HepG2 (cell line): ENCODE results near the gene ROM1. TPM values are rescaled to one million over a fixed set of nuclear protein-coding genes. Genes with fewer than 3 reads are reported as not detected.

Source experiments
- CREB1 ChIP-seq, 2 experiments: fragments of 450-650 bp in 1 of 2; IDR thresholded peaks; 2 replicates each; pipeline ENCODE4 v1.6.1; 2016 to 2017; ENCODE audit warnings: control low read depth in 1 of 2, mild to moderate bottlenecking in 1 of 2, missing compliant biosample characterization in 1 of 2, missing genetic modification characterization in 1 of 2
- ELF4 ChIP-seq: sonication (generic); formaldehyde crosslinking; IDR thresholded peaks from 2 replicates; pipeline ENCODE4 v1.5.0; 2020; ENCODE audit warnings: missing genetic modification reagents, mild to moderate bottlenecking, moderate library complexity, borderline replicate concordance
- GABPB1 ChIP-seq: IDR thresholded peaks from 2 replicates; pipeline ENCODE4 v1.6.1; 2016; ENCODE audit warnings: mild to moderate bottlenecking, missing genetic modification reagents, moderate library complexity, missing compliant biosample characterization
- HDAC2 ChIP-seq: sonication (generic); formaldehyde crosslinking; IDR thresholded peaks from 2 replicates; pipeline ENCODE4 v1.4.0; 2020; ENCODE audit warnings: missing genetic modification reagents
- HIC2 ChIP-seq: sonication (generic); formaldehyde crosslinking; IDR thresholded peaks from 2 replicates; pipeline ENCODE4 v1.9.0; 2022; ENCODE audit warnings: low read depth, missing genetic modification reagents
- IKZF4 ChIP-seq: sonication (generic); formaldehyde crosslinking; IDR thresholded peaks from 2 replicates; pipeline ENCODE4 v1.5.1; 2020; ENCODE audit warnings: borderline replicate concordance, mild to moderate bottlenecking, low read depth, missing genetic modification reagents; ENCODE audit errors: not compliant biosample characterization
- KLF13 ChIP-seq: sonication (generic); formaldehyde crosslinking; IDR thresholded peaks from 2 replicates; pipeline ENCODE4 v1.4.0; 2020; ENCODE audit warnings: mild to moderate bottlenecking, missing genetic modification reagents
- KMT2B ChIP-seq: IDR thresholded peaks from 2 replicates; pipeline ENCODE4 v1.6.1; 2016; ENCODE audit warnings: missing genetic modification reagents, missing compliant biosample characterization
- NFATC3 ChIP-seq: sonication (generic); formaldehyde crosslinking; IDR thresholded peaks from 2 replicates; pipeline ENCODE4 v1.5.1; 2020; ENCODE audit warnings: mild to moderate bottlenecking, missing genetic modification reagents
- NPAS2 ChIP-seq: sonication (generic); formaldehyde crosslinking; IDR thresholded peaks from 2 replicates; pipeline ENCODE4 v1.8.0; 2022; ENCODE audit warnings: mild to moderate bottlenecking, missing genetic modification reagents, borderline replicate concordance
- STAG1 ChIP-seq: sonication (generic); formaldehyde crosslinking; IDR thresholded peaks from 2 replicates; pipeline ENCODE4 v1.4.0; 2020; ENCODE audit warnings: missing genetic modification reagents
- TBP ChIP-seq: sonication (generic); formaldehyde crosslinking; IDR thresholded peaks from 2 replicates; pipeline ENCODE4 v1.5.0; 2020; ENCODE audit warnings: missing genetic modification reagents
- ZBTB34 ChIP-seq: sonication (generic); formaldehyde crosslinking; IDR thresholded peaks from 2 replicates; pipeline ENCODE4 v1.8.0; 2022; ENCODE audit warnings: mild to moderate bottlenecking, missing genetic modification reagents
- ZKSCAN8 ChIP-seq: IDR thresholded peaks from 2 replicates; pipeline ENCODE4 v1.6.1; 2016; ENCODE audit warnings: borderline replicate concordance, missing genetic modification reagents, missing compliant biosample characterization
- ZNF121 ChIP-seq: sonication (generic); formaldehyde crosslinking; IDR thresholded peaks from 2 replicates; pipeline ENCODE4 v1.5.0; 2020; ENCODE audit warnings: mild to moderate bottlenecking, missing genetic modification reagents
- ZNF180 ChIP-seq: sonication (generic); formaldehyde crosslinking; IDR thresholded peaks from 2 replicates; pipeline ENCODE4 v1.4.0; 2020; ENCODE audit warnings: low read depth, missing genetic modification reagents, borderline replicate concordance
- ZNF224 ChIP-seq: sonication (generic); formaldehyde crosslinking; IDR thresholded peaks from 2 replicates; pipeline ENCODE4 v1.5.0; 2020; ENCODE audit warnings: mild to moderate bottlenecking, missing genetic modification reagents
- ZNF337 ChIP-seq: sonication (generic); formaldehyde crosslinking; IDR thresholded peaks from 2 replicates; pipeline ENCODE4 v1.5.1; 2020; ENCODE audit warnings: missing genetic modification reagents, low read depth, mild to moderate bottlenecking, borderline replicate concordance
- ZNF441 ChIP-seq: sonication (generic); formaldehyde crosslinking; IDR thresholded peaks from 2 replicates; pipeline ENCODE4 v1.7.0; 2021; ENCODE audit warnings: missing genetic modification reagents, borderline replicate concordance
- ZNF496 ChIP-seq: sonication (generic); formaldehyde crosslinking; IDR thresholded peaks from 2 replicates; pipeline ENCODE4 v1.8.1; 2023; ENCODE audit warnings: mild to moderate bottlenecking, moderate library complexity, missing genetic modification reagents; ENCODE audit not compliant: insufficient replicate concordance
- ZNF572 ChIP-seq: sonication (generic); formaldehyde crosslinking; IDR thresholded peaks from 2 replicates; pipeline ENCODE4 v1.5.1; 2020; ENCODE audit warnings: mild to moderate bottlenecking, missing genetic modification reagents
- ZNF605 ChIP-seq: sonication (generic); formaldehyde crosslinking; IDR thresholded peaks from 2 replicates; pipeline ENCODE4 v1.8.0; 2022; ENCODE audit warnings: mild to moderate bottlenecking, missing genetic modification reagents
- ZNF644 ChIP-seq: IDR thresholded peaks from 2 replicates; pipeline ENCODE4 v1.6.1; 2016; ENCODE audit warnings: low read depth
- ZNF816 ChIP-seq: sonication (generic); formaldehyde crosslinking; IDR thresholded peaks from 2 replicates; pipeline ENCODE4 v1.8.0; 2022; ENCODE audit warnings: missing genetic modification reagents, mild to moderate bottlenecking, borderline replicate concordance
- polyA plus RNA-seq, 8 experiments: library from polyadenylated mRNA; depleted of rRNA in 3 of 8; stranded (reverse) in 7 of 8; unstranded in 1 of 8; fragments of >200 nt; fragmentation: Illumina TruSeq in 4 of 8; extraction: Trizol in 4 of 8; gene quantifications; 2 replicates each; pipeline versions ENCODE4 v1.2.1 to v1.2.3, GENCODE V29; 2011 to 2016; ENCODE audit warnings: low read depth in 4 of 8, missing spikeins in 1 of 8, mixed read lengths in 1 of 8; ENCODE audit not compliant: insufficient read depth in 1 of 8
- total RNA-seq, 5 experiments: library from RNA; depleted of rRNA; stranded (reverse); fragments of >200 nt; fragmentation: Illumina TruSeq; extraction: Trizol; gene quantifications; 2 replicates each; pipeline ENCODE4 v1.2.3, GENCODE V29; 2016; ENCODE audit warnings: low read depth in 1 of 5
- TF ChIP-seq, protein P1 (sequence below): sonication (generic); formaldehyde crosslinking; IDR thresholded peaks from 2 replicates; pipeline ENCODE4 v1.4.0; 2020; ENCODE audit warnings: missing genetic modification reagents
- TF ChIP-seq, protein P2 (sequence below): sonication (generic); formaldehyde crosslinking; IDR thresholded peaks from 2 replicates; pipeline ENCODE4 v1.5.0; 2020; ENCODE audit warnings: missing genetic modification reagents

Gene ROM1
- total and polyA plus RNA-seq, 2 of the 13 experiments (the other 11 are each of a cell fraction or from before 2014, with no cell fraction given): 1.2 to 2.4 TPM

DNA sequence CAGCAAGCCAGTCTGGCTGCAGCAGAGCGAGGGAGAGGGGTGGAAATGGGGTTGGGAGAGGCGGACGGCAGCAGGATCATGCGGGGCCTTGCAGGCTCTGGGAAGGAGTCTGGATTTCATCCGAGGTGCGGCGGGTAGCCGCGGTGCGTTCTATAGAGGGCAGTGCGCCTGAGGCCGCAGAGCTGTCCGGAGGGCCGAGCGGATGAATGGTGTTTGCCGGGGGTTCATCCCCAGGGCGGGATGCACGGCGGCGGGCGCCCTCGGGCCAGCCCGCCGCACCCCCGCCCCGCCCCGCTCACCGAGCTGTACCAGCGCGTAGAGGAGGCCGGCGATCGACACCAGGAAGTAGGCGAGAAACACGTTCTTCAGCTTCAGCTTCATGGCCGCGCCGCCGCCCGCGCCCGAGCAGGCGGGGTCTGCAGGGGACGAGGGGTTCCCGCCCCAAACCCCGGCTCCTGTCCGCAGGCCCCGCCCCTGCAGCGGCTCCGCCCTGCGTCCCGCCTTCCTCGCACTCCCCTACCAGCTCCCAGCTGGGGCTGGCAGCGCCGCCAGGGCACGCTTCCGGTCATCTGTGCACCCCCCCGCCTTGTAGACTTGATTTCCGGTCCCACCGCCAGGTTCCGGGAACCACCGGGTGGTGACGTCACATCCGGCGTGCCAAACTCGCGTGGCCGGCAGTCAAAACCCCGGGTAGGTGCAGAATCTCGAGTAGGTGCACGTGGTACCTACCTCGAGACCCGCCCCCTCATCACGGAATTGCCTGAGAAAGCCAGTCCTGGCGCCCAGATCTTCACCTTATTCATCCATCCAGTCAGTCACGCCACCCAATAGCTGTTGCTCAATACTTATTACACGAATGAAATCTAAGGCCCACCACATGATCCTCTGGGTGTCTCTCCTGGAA, 8.8 kb downstream of the ROM1 start, which contains the start of gene B3GAT3 (continued):
- TF ChIP-seq ZBTB34 (no peak), ZNF337 (CRISPR knock-in tag) (peak; percentile 84; the same call in 1 of the 2 replicates), GABPB1 (CRISPR knock-in tag) (peak; percentile 99), ZNF121 (no peak), IKZF4 (CRISPR knock-in tag) (peak; percentile 88), ZNF816 (peak; percentile 79), KLF13 (CRISPR knock-in tag) (no peak), ZNF180 (0 out of 2 replicates have a peak, but pooled peaks have one; percentile 22), ZKSCAN8 (CRISPR knock-in tag) (no peak; the same call in 1 of the 2 replicates), ZNF644 (no peak), ZNF605 (CRISPR knock-in tag) (peak; percentile 95), ZNF441 (CRISPR knock-in tag) (no peak; the same call in 1 of the 2 replicates), KMT2B (CRISPR knock-in tag) (peak; percentile 64; the same call in 1 of the 2 replicates), NFATC3 (CRISPR knock-in tag) (peak; percentile 83; the same call in 1 of the 2 replicates), ELF4 (CRISPR knock-in tag) (peak; percentile 85; the same call in 1 of the 2 replicates), ZNF572 (CRISPR knock-in tag) (no peak), ZNF224 (CRISPR knock-in tag) (peak; percentile 82; the same call in 1 of the 2 replicates), NPAS2 (no peak), TBP (no peak), HIC2 (CRISPR knock-in tag) (peak; percentile 55), STAG1 (CRISPR knock-in tag) (0 out of 2 replicates have a peak, but pooled peaks have one; percentile 15), CREB1 (IDR thresholded peaks at IDR 0.05) (peak; percentile 100), CREB1 (CRISPR knock-in tag; IDR thresholded peaks at IDR 0.05) (peak; percentile 97), HDAC2 (CRISPR knock-in tag) (peak; percentile 75), ZNF496 (no peak)
- TF ChIP-seq, protein P1, sequence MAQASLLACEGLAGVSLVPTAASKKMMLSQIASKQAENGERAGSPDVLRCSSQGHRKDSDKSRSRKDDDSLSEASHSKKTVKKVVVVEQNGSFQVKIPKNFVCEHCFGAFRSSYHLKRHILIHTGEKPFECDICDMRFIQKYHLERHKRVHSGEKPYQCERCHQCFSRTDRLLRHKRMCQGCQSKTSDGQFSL: no peak
- TF ChIP-seq, protein P2, sequence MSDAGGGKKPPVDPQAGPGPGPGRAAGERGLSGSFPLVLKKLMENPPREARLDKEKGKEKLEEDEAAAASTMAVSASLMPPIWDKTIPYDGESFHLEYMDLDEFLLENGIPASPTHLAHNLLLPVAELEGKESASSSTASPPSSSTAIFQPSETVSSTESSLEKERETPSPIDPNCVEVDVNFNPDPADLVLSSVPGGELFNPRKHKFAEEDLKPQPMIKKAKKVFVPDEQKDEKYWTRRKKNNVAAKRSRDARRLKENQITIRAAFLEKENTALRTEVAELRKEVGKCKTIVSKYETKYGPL (CRISPR knock-in tag): no peak
